IMR-90 (cell line): Measurements from ENCODE around the gene CHCHD4. TPM values are rescaled to one million over a fixed set of nuclear protein-coding genes. Genes with fewer than 3 reads are reported as not detected.

Experiments used
- ATAC-seq: fragments of 200-7000 bp; cut with Tn5 transposase; 2 replicates; pipeline ENCODE4 v1.9.1; 2020; ENCODE audit warnings: low read depth, mild to moderate bottlenecking, moderate library complexity
- BruUV-seq: library from RNA; stranded (reverse); fragments of 400-500 nt; replicated peaks from 2 replicates; lab custom pipeline; 2021; lab: Mats Ljungman, UMichigan
- CTCF ChIA-PET: fragments of 300-600 bp; formaldehyde crosslinking; extraction: SDS; loops from one replicate; lab custom pipeline; 2021; ENCODE audit warnings: antibody characterized with exemption; lab: Yijun Ruan, JAX
- POLR2A ChIA-PET: fragments of 300-600 bp; sonication (Branson Sonifier 250); formaldehyde crosslinking; loops from one replicate; lab custom pipeline; 2022; ENCODE audit warnings: antibody characterized with exemption; ENCODE audit not compliant: unreplicated experiment; lab: Charles Lee
- DNase-seq: peaks from one replicate; pipeline ENCODE4 v3.0.0; 2013
- H2AFZ ChIP-seq: replicated peaks from 2 replicates; pipeline ENCODE3; 2013; ENCODE audit warnings: low read length, mild to moderate bottlenecking; ENCODE audit not compliant: poor library complexity
- H2AK5ac ChIP-seq: 2 replicates; pipeline ENCODE4 v1.6.1; 2013; ENCODE audit warnings: low read depth, low read length, inconsistent platforms
- H2AK9ac ChIP-seq: replicated peaks from 2 replicates; pipeline ENCODE3; 2013; ENCODE audit warnings: mild to moderate bottlenecking, low read depth, low read length, moderate library complexity; ENCODE audit not compliant: poor library complexity
- H2BK120ac ChIP-seq: 2 replicates; pipeline ENCODE4 v1.6.1; 2013; ENCODE audit warnings: low read depth, low read length, inconsistent platforms
- H2BK15ac ChIP-seq: 3 replicates; pipeline ENCODE4 v1.6.1; 2013; ENCODE audit warnings: low read depth, low read length, inconsistent platforms
- H2BK20ac ChIP-seq: 2 replicates; pipeline ENCODE4 v1.6.1; 2013; ENCODE audit warnings: low read depth, mild to moderate bottlenecking, inconsistent platforms, low read length, moderate library complexity
- H2BK5ac ChIP-seq: 2 replicates; pipeline ENCODE4 v1.6.1; 2013; ENCODE audit warnings: mild to moderate bottlenecking, low read depth, low read length, inconsistent platforms; ENCODE audit not compliant: poor library complexity, severe bottlenecking
- H3K14ac ChIP-seq: replicated peaks from 2 replicates; pipeline ENCODE4 v1.6.1; 2013; ENCODE audit warnings: low read depth, low read length, inconsistent platforms
- H3K18ac ChIP-seq: 2 replicates; pipeline ENCODE4 v1.6.1; 2013; ENCODE audit warnings: low read depth, low read length, control low read depth
- H3K23ac ChIP-seq: 2 replicates; pipeline ENCODE4 v1.6.1; 2013; ENCODE audit warnings: low read depth, low read length, inconsistent platforms
- H3K27ac ChIP-seq: 2 replicates; pipeline ENCODE4 v1.5.1; 2013; ENCODE audit warnings: mild to moderate bottlenecking, control low read depth, low read length; ENCODE audit not compliant: insufficient read depth
- H3K27me3 ChIP-seq: 2 replicates; pipeline ENCODE4 v1.6.1; 2013; ENCODE audit warnings: low read length; ENCODE audit not compliant: control insufficient read depth, insufficient read depth
- H3K36me3 ChIP-seq: 2 replicates; pipeline ENCODE4 v1.6.1; 2013; ENCODE audit warnings: low read length, mixed read lengths; ENCODE audit not compliant: control insufficient read depth, insufficient read depth
- H3K4ac ChIP-seq: 2 replicates; pipeline ENCODE4 v1.6.1; 2013; ENCODE audit warnings: low read depth, low read length, inconsistent platforms
- H3K4me1 ChIP-seq: 2 replicates; pipeline ENCODE4 v1.6.1; 2013; ENCODE audit warnings: low read length, mixed read lengths; ENCODE audit not compliant: control insufficient read depth, insufficient read depth
- H3K4me2 ChIP-seq: 2 replicates; pipeline ENCODE4 v1.6.1; 2013; ENCODE audit warnings: low read depth, mild to moderate bottlenecking, control low read depth, low read length, moderate library complexity
- H3K4me3 ChIP-seq: 2 replicates; pipeline ENCODE4 v1.5.1; 2013; ENCODE audit warnings: low read depth, mild to moderate bottlenecking, control low read depth, low read length, moderate library complexity; ENCODE audit not compliant: insufficient read depth
- H3K56ac ChIP-seq: 2 replicates; pipeline ENCODE4 v1.6.1; 2013; ENCODE audit warnings: low read length, inconsistent platforms; ENCODE audit not compliant: insufficient read depth; ENCODE audit errors: extremely low read depth
- H3K79me1 ChIP-seq, 2 experiments: 2 replicates each; pipeline ENCODE4 v1.6.1; 2013; ENCODE audit warnings: low read length in 2 of 2, inconsistent platforms in 1 of 2, low read depth in 1 of 2
- H3K9ac ChIP-seq: 2 replicates; pipeline ENCODE4 v1.6.1; 2013; ENCODE audit warnings: low read depth, low read length, control low read depth
- H3K9me1 ChIP-seq: 2 replicates; pipeline ENCODE4 v1.6.1; 2013; ENCODE audit warnings: low read length, inconsistent platforms; ENCODE audit not compliant: insufficient read depth
- H3K9me3 ChIP-seq: 2 replicates; pipeline ENCODE4 v1.6.1; 2013; ENCODE audit warnings: low read length; ENCODE audit not compliant: control insufficient read depth, insufficient read depth
- H4K20me1 ChIP-seq: 2 replicates; pipeline ENCODE4 v1.6.1; 2013; ENCODE audit warnings: low read length, inconsistent platforms; ENCODE audit not compliant: insufficient read depth
- H4K5ac ChIP-seq: 2 replicates; pipeline ENCODE4 v1.6.1; 2013; ENCODE audit warnings: mild to moderate bottlenecking, low read depth, low read length, control low read depth
- H4K8ac ChIP-seq, 2 experiments: 2 replicates each; pipeline ENCODE4 v1.6.1; 2013; ENCODE audit warnings: low read depth in 2 of 2, low read length in 2 of 2, control low read depth in 1 of 2, inconsistent platforms in 1 of 2
- H4K91ac ChIP-seq: 2 replicates; pipeline ENCODE4 v1.6.1; 2013; ENCODE audit warnings: low read depth, low read length, inconsistent platforms; ENCODE audit not compliant: insufficient read depth
- BHLHE40 ChIP-seq: fragments of 150-350 bp; IDR thresholded peaks from 2 replicates; pipeline ENCODE4 v1.6.1; 2016; ENCODE audit warnings: mild to moderate bottlenecking, low read depth, low read length
- CEBPB ChIP-seq: IDR thresholded peaks from 2 replicates; pipeline ENCODE4 v1.6.1; 2012; ENCODE audit warnings: low read depth, low read length, improper control_type of control experiment
- CHD1 ChIP-seq: IDR thresholded peaks from 2 replicates; pipeline ENCODE4 v1.6.1; 2012; ENCODE audit warnings: low read depth, low read length, improper control_type of control experiment
- CTCF ChIP-seq: conservative IDR thresholded peaks from 2 replicates; pipeline ENCODE4 v1.5.1; 2012; ENCODE audit warnings: mild to moderate bottlenecking, low read depth, low read length, improper control_type of control experiment
- ELK1 ChIP-seq: fragments of 150-350 bp; IDR thresholded peaks from 2 replicates; pipeline ENCODE4 v1.6.1; 2016; ENCODE audit warnings: low read depth, mild to moderate bottlenecking, low read length, moderate library complexity, borderline replicate concordance
- FOS ChIP-seq: fragments of 150-350 bp; IDR thresholded peaks from 2 replicates; pipeline ENCODE4 v1.6.1; 2016; ENCODE audit warnings: low read depth, low read length
- MAFK ChIP-seq: IDR thresholded peaks from 2 replicates; pipeline ENCODE4 v1.6.1; 2012; ENCODE audit warnings: low read depth, low read length, improper control_type of control experiment
- MAZ ChIP-seq: IDR thresholded peaks from 2 replicates; pipeline ENCODE4 v1.6.1; 2012; ENCODE audit warnings: low read depth, mild to moderate bottlenecking, low read length, improper control_type of control experiment, moderate library complexity, borderline replicate concordance
- MXI1 ChIP-seq: IDR thresholded peaks from 2 replicates; pipeline ENCODE4 v1.6.1; 2012; ENCODE audit warnings: low read depth, mild to moderate bottlenecking, low read length, moderate library complexity, borderline replicate concordance
- NFE2L2 ChIP-seq: fragments of 150-350 bp; IDR thresholded peaks from 2 replicates; pipeline ENCODE4 v1.6.1; 2016; ENCODE audit warnings: low read depth, mild to moderate bottlenecking, low read length
- POLR2A ChIP-seq: IDR thresholded peaks from 2 replicates; pipeline ENCODE4 v1.6.1; 2012; ENCODE audit warnings: mild to moderate bottlenecking, low read depth, low read length
- RAD21 ChIP-seq: IDR thresholded peaks from 2 replicates; pipeline ENCODE4 v1.6.1; 2012; ENCODE audit warnings: low read length, improper control_type of control experiment
- RCOR1 ChIP-seq: IDR thresholded peaks from 2 replicates; pipeline ENCODE4 v1.6.1; 2012; ENCODE audit warnings: mild to moderate bottlenecking, low read length, improper control_type of control experiment; ENCODE audit not compliant: insufficient replicate concordance
- SMC3 ChIP-seq: fragments of 150-350 bp; IDR thresholded peaks from 2 replicates; pipeline ENCODE4 v1.6.1; 2016; ENCODE audit warnings: low read depth, mild to moderate bottlenecking, antibody characterized with exemption, low read length, moderate library complexity
- WGBS, 2 experiments: methylation state at CpG; one replicate each; pipeline versions ENCODE4 v1.1.5 to v1.1.7; 2013; ENCODE audit warnings: missing lambda C conversion rate in 2 of 2; ENCODE audit not compliant: insufficient read length in 1 of 2; ENCODE audit errors: extremely low coverage in 2 of 2; 5-methylcytosine and 5-hydroxymethylcytosine counted together
- dilution Hi-C: fragments of 300-500 bp; cut with HindIII; formaldehyde crosslinking; loops from one replicate; pipeline ENCODE4 v1.14.3; 2018; ENCODE audit warnings: low sequenced_read_pairs; ENCODE audit not compliant: unreplicated experiment
- in situ Hi-C: fragments of 300-500 bp; cut with MboI; formaldehyde crosslinking; loops from 3 replicates; pipeline ENCODE4 v1.14.3; 2019; ENCODE audit warnings: low sequenced_read_pairs, inconsistent platforms, mixed read lengths
- intact Hi-C: fragments of 100-400 bp; cut with micrococcal nuclease; formaldehyde crosslinking; loops from 2 replicates; pipeline ENCODE4 v1.10.0; 2022
- polyA plus RNA-seq, 3 experiments: library from polyadenylated mRNA; depleted of rRNA; stranded (reverse); fragments of >200 nt; gene quantifications; 2 replicates each; pipeline ENCODE4 v1.2.3, GENCODE V29; 2012; ENCODE audit warnings: low replicate concordance in 1 of 3
- total RNA-seq: library from RNA; depleted of rRNA; stranded (reverse); fragments of >200 nt; gene quantifications from 2 replicates; pipeline ENCODE4 v1.2.3, GENCODE V29; 2012
- TF ChIP-seq, protein P1 (sequence below): fragments of 150-350 bp; IDR thresholded peaks from 2 replicates; pipeline ENCODE4 v1.6.1; 2017; ENCODE audit warnings: mild to moderate bottlenecking, antibody characterized with exemption, low read length, low read depth

The CHCHD4 gene
- total and polyA plus RNA-seq, 2 of the 4 experiments (the other 2 are of a cell fraction), result 9.0 to 9.8 TPM

- intact Hi-C loops, result no loop called here
- Histone ChIP-seq H2BK20ac (no peak overlapping the region), H3K36me3 (peaks cover 71% of the 10 kb centered on the region), H3K79me1 (peaks cover 13 to 24% of the 10 kb centered on the region in 2 experiments), H3K9me3 (no peaks in the 10 kb centered on the region), H4K8ac (no peak overlapping the region), H2BK15ac (no peak overlapping the region), H3K9ac (no peak overlapping the region), H3K4me2 (no peak overlapping the region), H4K5ac (no peak overlapping the region), H3K4ac (no peak overlapping the region), H4K20me1 (no peaks in the 10 kb centered on the region), H3K4me3 (no peak overlapping the region), H2AFZ (no peak overlapping the region), H3K23ac (no peak overlapping the region), H3K27ac (no peak overlapping the region), H2BK120ac (no peak overlapping the region), H3K14ac (no peak overlapping the region), H2BK5ac (no peak overlapping the region), H4K91ac (no peak overlapping the region), H3K4me1 (peaks cover 11% of the 10 kb centered on the region), H3K27me3 (no peaks in the 10 kb centered on the region), H3K56ac (no peak overlapping the region), H2AK5ac (no peak overlapping the region), H3K18ac (no peak overlapping the region), H2AK9ac (no peak overlapping the region), H3K9me1 (peaks cover 13% of the 10 kb centered on the region; the same call in 1 of the 2 replicates)
- in situ Hi-C loops, result no loop called here
- no TSS peak for BruUV-seq
- POLR2A ChIA-PET, result no interaction called here
- ATAC-seq (no peak), DNase-seq (no peak)
- dilution Hi-C loops, result no loop called here
- CTCF ChIA-PET, result no interaction called here
- TF ChIP-seq, protein P1, sequence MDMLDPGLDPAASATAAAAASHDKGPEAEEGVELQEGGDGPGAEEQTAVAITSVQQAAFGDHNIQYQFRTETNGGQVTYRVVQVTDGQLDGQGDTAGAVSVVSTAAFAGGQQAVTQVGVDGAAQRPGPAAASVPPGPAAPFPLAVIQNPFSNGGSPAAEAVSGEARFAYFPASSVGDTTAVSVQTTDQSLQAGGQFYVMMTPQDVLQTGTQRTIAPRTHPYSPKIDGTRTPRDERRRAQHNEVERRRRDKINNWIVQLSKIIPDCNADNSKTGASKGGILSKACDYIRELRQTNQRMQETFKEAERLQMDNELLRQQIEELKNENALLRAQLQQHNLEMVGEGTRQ, result no peak
- TF ChIP-seq MAFK (no peak), SMC3 (no peak), CTCF (no peak), BHLHE40 (no peak), POLR2A (no peak), CHD1 (no peak), RAD21 (no peak), NFE2L2 (no peak), ELK1 (no peak), FOS (no peak), RCOR1 (no peak), MAZ (no peak), CEBPB (no peak), MXI1 (no peak)
- 100% methylated on average over 2 of the region's 9 CpGs; no CpG with 5 or more reads in 1 of the 2 experiments for WGBS, 2 experiments
These were observed 25.4 kb upstream of the CHCHD4 start for GRCh38 chr3:14150078-14150477.
